ENCODE results near the gene RFC2.
A peak's percentile ranks its signal among the peaks of the same experiment; 100 is the strongest.

RFC2 gene

DNA sequence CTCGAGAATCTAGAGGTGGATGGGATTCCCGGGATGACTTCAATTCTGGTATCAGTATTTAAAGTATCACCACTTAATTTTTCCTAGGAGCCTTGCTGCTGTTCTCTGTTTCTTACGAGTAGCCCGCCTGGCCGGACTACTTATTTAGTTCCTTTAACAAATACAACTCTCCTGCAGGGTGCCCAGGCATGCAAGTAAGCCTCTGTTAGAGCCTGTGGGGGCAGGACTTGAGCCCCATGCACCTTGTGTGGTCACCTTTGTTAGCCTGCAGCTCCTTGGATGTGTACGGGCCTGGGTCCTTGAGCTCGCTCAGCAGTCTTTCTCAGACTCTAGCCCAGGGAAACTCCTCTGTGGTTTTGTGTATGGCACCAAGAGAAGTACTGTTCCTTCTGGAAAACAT, 63.9 kb downstream of the RFC2 start:
- no peak for DNase-seq (ENCODE audit: low read depth)

DNA sequence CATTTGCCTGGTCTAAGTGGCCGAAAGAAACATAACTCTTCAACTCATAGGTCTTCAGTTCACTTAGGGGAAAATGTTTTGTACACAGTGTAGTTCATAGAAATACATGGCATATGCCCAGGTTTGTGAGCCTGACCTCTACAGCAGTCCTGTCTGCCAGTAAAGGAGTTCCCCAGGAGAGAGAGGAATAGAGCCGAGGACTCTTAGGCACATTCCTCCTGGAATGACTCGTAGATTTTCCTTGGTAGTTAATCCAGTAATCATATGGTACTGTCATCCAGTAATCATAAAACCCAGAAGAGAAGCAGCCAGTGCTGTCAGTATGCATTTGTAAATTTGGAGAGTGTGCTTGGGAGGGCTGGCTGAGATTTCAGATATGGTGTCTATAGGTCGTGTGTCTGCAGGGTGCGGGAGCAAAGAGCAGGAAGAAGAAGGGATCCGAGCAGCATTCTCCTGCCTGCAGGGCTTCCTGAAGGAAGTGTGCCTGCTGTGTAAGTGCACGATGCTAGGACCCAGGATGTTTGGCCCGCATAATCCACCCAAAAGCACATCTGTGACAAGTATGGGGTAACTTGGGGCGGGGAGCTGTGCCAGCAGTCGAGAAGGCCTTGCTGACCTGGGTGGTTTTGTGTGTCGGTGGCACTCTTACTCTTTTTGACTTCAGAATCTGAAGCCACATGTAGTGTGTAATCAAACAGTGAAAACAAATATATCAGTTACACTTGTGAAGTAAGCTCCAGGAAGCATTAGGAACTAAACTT, 66.1 kb downstream of the RFC2 start:
- DNase-seq (ENCODE audit: low read depth): peak; percentile 72

DNA sequence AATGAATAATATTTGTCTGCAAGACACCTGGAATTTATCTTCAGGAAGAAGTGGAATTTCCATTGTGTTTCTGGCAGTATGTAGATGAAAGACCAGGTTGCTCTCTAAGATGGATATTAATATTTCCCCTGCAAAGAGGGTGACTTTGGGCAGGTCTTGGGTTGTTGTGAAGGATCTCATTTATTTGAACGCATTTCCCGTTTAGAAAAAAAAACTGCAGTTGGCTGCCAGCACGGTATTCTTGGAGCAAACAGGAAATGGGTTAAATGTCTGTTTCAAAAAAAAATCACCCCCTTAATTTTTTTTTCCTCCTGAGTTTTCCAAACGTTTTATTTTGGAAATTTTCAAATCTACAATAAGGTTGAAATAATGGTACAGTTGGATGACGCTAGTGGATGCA, 68.6 kb downstream of the RFC2 start:
- DNase-seq (ENCODE audit: low read depth): no peak

DNA sequence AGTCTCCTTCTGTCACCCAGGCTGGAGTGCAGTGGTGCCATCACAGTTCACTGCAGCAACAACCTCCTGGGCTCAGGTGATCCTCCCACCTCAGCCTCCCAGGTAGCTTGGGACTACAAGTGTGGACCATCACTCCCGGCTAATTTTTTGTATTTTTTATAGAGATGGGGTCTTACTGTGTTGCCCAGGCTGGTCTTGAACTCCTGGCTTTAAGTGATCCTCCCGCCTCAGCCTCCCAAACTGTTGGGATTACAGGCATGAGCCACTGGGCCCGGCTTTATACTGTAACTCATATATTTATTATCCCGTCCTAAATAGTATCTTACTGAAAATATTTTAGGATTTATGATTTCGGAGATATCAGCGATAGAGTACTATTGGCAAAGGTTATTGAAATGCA, 69.2 kb downstream of the RFC2 start:
- no peak for DNase-seq (ENCODE audit: low read depth)

DNA sequence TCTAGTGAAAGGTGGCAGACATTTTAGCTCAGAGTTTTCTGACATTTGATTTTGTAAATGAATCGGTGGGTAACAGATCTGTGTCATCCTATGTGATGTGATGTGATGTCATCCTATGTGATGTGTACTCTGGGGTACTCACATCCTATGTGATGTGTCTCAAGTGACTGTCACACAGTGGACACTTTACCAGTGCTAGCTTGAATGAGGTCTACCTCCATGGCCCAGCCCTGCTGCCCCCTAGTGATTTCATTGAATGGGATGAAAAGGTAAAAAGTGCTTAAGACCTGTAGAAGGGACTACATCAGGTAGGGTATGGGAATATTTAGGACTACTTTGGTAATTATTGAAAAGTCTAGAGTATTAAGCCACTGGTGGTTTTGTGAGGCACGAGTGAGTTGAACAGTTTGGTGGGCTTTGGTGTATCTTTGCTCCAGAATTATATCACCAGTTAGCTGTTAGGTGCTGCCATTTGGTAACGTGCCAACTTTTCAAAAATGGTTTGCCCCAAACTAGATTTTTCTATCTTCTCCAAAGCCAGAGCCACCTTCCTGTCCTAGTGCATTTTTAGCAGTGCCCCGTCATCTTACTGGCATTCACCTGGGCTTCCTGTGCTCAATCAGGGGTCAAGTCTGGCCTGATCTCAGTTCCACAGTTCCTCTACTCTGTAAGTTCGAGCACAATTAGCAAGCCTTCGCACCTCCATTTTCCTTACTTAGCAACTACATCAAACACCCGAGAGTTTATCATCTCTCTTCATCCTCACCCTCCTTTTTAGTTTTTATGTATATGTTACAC, 70.3 kb downstream of the RFC2 start:
- DNase-seq (ENCODE audit: low read depth): no peak

DNA sequence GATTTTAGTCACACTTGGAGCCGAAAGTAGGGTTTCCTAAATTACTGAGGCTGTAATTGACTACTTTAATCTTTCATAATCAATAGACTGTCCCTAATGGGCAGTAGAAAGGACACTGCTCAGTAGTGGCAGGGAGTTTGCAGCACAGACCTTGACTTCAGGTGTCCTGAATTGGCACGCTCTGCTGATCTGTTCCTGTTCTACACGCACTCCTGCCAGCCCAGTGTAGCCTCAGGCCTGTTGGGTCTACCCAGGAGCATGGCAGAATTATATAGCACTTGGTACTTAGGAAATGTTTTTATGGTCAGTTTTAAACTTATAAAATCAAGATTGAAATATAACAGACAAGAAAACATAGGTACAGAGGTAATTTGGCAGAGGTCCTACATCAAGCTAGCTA, 71.1 kb downstream of the RFC2 start:
- no peak for DNase-seq (ENCODE audit: low read depth)

DNA sequence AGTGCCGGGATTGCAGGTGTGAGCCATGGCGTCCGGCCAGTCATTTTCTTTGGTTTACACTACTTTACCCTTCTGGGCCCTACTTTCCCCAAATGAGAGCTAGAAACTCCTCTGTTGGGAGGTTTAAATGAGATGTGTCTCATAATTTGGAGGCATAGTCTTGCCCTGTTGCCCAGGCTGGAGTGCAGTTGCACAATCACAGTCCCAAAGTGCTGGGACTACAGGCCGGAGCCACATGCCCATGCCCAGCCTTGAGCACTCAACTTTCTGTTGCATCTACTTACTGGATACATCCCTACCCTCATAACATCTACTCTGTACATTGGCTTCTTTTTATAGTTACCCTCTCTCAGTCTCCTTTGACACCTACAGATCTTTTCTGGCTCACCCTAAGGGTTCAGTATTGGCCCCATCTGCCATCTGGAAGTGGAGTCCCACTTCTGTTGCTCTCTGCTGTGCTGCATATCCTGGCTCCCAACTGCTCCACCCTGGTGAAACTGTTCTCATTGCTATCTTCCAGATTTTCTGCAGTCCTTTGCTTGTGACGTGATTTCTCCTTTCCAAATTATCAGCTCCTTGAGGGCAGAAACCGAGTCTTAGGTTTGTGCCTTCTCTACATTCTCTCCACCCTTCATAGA, 71.6 kb downstream of the RFC2 start:
- no peak for DNase-seq (ENCODE audit: low read depth)

DNA sequence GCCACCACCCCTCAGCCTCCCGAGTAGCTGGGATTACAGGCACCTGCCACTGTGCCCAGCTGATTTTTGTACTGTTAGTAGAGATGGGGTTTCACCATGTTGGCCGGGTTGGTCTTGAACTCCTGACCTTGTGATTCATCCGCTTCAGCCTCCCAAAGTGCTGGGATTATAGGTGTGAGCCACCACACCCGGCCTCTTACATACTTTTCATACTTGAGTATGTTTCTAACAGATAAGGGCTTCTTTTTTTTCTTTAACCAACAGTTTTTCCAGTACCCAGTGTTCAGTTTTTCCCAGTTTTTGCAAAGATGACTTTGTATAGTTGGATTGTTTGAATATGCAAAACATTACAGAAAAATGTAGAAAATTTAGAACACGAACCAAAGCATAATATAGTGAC, 72.4 kb downstream of the RFC2 start:
- DNase-seq (ENCODE audit: low read depth): no peak
